Glutamatergic neuron (in vitro differentiated cells): ENCODE data around the gene PEBP1. TPM values are rescaled to one million over a fixed set of nuclear protein-coding genes. Genes with fewer than 3 reads are reported as not detected.

Experiments
- DNase-seq: peaks from one replicate; pipeline ENCODE4 v3.0.0; 2022
- H3K27ac Mint-ChIP-seq: one replicate; pipeline ENCODE4 v1.8.0; 2020; ENCODE audit warnings: mild to moderate bottlenecking, mixed read lengths, inconsistent platforms; ENCODE audit not compliant: unreplicated experiment
- H3K27me3 Mint-ChIP-seq: one replicate; pipeline ENCODE4 v1.8.0; 2020; ENCODE audit warnings: mild to moderate bottlenecking, moderate library complexity, mixed read lengths, inconsistent platforms; ENCODE audit not compliant: unreplicated experiment
- H3K36me3 Mint-ChIP-seq: one replicate; pipeline ENCODE4 v1.8.0; 2020; ENCODE audit warnings: mild to moderate bottlenecking, mixed read lengths, inconsistent platforms; ENCODE audit not compliant: unreplicated experiment
- H3K4me1 Mint-ChIP-seq: one replicate; pipeline ENCODE4 v1.8.0; 2020; ENCODE audit warnings: mild to moderate bottlenecking, low read depth, mixed read lengths, inconsistent platforms; ENCODE audit not compliant: unreplicated experiment
- H3K4me3 Mint-ChIP-seq: one replicate; pipeline ENCODE4 v1.8.0; 2020; ENCODE audit warnings: mild to moderate bottlenecking, mixed read lengths, inconsistent platforms; ENCODE audit not compliant: unreplicated experiment
- H3K9me3 Mint-ChIP-seq: one replicate; pipeline ENCODE4 v1.8.0; 2020; ENCODE audit warnings: mild to moderate bottlenecking, moderate library complexity, mixed read lengths, inconsistent platforms; ENCODE audit not compliant: unreplicated experiment
- CTCF ChIP-seq: fragments of 200-600 bp; sonication (generic); IDR thresholded peaks from one replicate; pipeline ENCODE4 v1.5.0; 2021; ENCODE audit not compliant: partially characterized antibody, unreplicated experiment
- total RNA-seq: library from RNA; stranded (reverse); fragmentation: NEBNext Ultra II Directional; extraction: Animal tissue kit (Norgen Biotek cat#: 25700); gene quantifications from one replicate; pipeline ENCODE4 v1.2.1, GENCODE V29; 2021; ENCODE audit not compliant: unreplicated experiment

Gene PEBP1
- total RNA-seq, 1 donor from 2014 or later = 224 TPM

GRCh38 chr12:118119449-118119879 is 16.5 kb upstream of the PEBP1 start:
- Mint-ChIP-seq H3K4me1 (no peaks in the 10 kb centered on the region), H3K36me3 (peaks cover 5% of the 10 kb centered on the region), H3K27me3 (no peaks in the 10 kb centered on the region), H3K4me3 (no peak overlapping the region), H3K9me3 (no peaks in the 10 kb centered on the region), H3K27ac (no peak overlapping the region)
- no peak for DNase-seq
- TF ChIP-seq CTCF = no peak

- H3K36me3 Mint-ChIP-seq = no peaks in the 10 kb centered on the region
- no peaks in the 10 kb centered on the region for H3K9me3 Mint-ChIP-seq
- no peaks in the 10 kb centered on the region for H3K27me3 Mint-ChIP-seq
- TF ChIP-seq CTCF = peak; percentile 78
- DNase-seq = peak; percentile 71
- no peak overlapping the region for H3K4me3 Mint-ChIP-seq
- H3K4me1 Mint-ChIP-seq = no peaks in the 10 kb centered on the region
- peak overlapping the region; percentile 10 for H3K27ac Mint-ChIP-seq
Measured at GRCh38 chr12:118120579-118121363, 15.2 kb upstream of the PEBP1 start.

GRCh38 chr12:118122264-118122663 is 13.7 kb upstream of the PEBP1 start:
- H3K4me1 Mint-ChIP-seq = no peaks in the 10 kb centered on the region
- no peak for DNase-seq
- no peaks in the 10 kb centered on the region for H3K36me3 Mint-ChIP-seq
- H3K9me3 Mint-ChIP-seq = no peaks in the 10 kb centered on the region
- H3K4me3 Mint-ChIP-seq = no peak overlapping the region
- no peak overlapping the region for H3K27ac Mint-ChIP-seq
- no peak for TF ChIP-seq CTCF
- no peaks in the 10 kb centered on the region for H3K27me3 Mint-ChIP-seq

GRCh38 chr12:118124333-118124874 is 11.5 kb upstream of the PEBP1 start:
- Mint-ChIP-seq H3K27ac (no peak overlapping the region), H3K9me3 (no peaks in the 10 kb centered on the region), H3K27me3 (no peaks in the 10 kb centered on the region), H3K4me3 (no peak overlapping the region), H3K4me1 (no peaks in the 10 kb centered on the region), H3K36me3 (no peaks in the 10 kb centered on the region)
- TF ChIP-seq CTCF = no peak
- no peak for DNase-seq

GRCh38 chr12:118125743-118126118 is 10.2 kb upstream of the PEBP1 start:
- H3K27me3 Mint-ChIP-seq = no peaks in the 10 kb centered on the region
- TF ChIP-seq CTCF = no peak

More at GRCh38 chr12:118125743-118126118, 10.2 kb upstream of the PEBP1 start:
- H3K4me1 Mint-ChIP-seq = no peaks in the 10 kb centered on the region
- no peaks in the 10 kb centered on the region for H3K9me3 Mint-ChIP-seq
- DNase-seq = no peak
- H3K4me3 Mint-ChIP-seq = no peak overlapping the region
- H3K36me3 Mint-ChIP-seq = no peaks in the 10 kb centered on the region
- H3K27ac Mint-ChIP-seq = no peak overlapping the region
